Left colon (tissue), 2 donors: ENCODE measurements around the gene FOXN1. TPM values are rescaled to one million over a fixed set of nuclear protein-coding genes. Genes with fewer than 3 reads are reported as not detected.

Experiments
- ATAC-seq: fragments of 200-7000 bp; cut with Tn5 transposase; one replicate; pipeline ENCODE4 v1.9.1; 2020; ENCODE audit warnings: mild to moderate bottlenecking, moderate library complexity
- DNase-seq, 2 donors: peaks; one replicate each; pipeline ENCODE4 v3.0.0-alpha.2; 2020
- intact Hi-C, 2 donors: fragments of 100-400 bp; cut with DNase I in 1 of 2; cut with micrococcal nuclease in 1 of 2; formaldehyde crosslinking; loops; one replicate each; pipeline versions ENCODE4 v1.11.2 to v1.14.0; 2022; cut with DNase I, micrococcal nuclease
- total RNA-seq, 2 donors: library from RNA; stranded (reverse); fragmentation: NEBNext Ultra II Directional; extraction: Animal tissue kit (Norgen Biotek cat#: 25700); gene quantifications; one replicate each; pipeline ENCODE4 v1.2.1, GENCODE V29; 2021
- donor health status: DM: no; HTN: no; CAD: no.
- donor health status: DM: yes; HTN: yes; CAD: no.

Gene FOXN1
- total RNA-seq, 2 donors from 2014 or later = 0.36 to 0.64 TPM

- ATAC-seq = no peak
- intact Hi-C loops = no loop called here
- DNase-seq = no peak
Observed at GRCh38 chr17:28476076-28476865, 29.9 kb upstream of the FOXN1 start.

GRCh38 chr17:28477928-28478327 is 28.2 kb upstream of the FOXN1 start:
- DNase-seq = no peak
- ATAC-seq = no peak

GRCh38 chr17:28478712-28479615 is 27.2 kb upstream of the FOXN1 start:
- ATAC-seq (no peak), DNase-seq (no peak)
- intact Hi-C loops = no loop called here

More at GRCh38 chr17:28477928-28478327, 28.2 kb upstream of the FOXN1 start:
- intact Hi-C loops = no loop called here

DNA sequence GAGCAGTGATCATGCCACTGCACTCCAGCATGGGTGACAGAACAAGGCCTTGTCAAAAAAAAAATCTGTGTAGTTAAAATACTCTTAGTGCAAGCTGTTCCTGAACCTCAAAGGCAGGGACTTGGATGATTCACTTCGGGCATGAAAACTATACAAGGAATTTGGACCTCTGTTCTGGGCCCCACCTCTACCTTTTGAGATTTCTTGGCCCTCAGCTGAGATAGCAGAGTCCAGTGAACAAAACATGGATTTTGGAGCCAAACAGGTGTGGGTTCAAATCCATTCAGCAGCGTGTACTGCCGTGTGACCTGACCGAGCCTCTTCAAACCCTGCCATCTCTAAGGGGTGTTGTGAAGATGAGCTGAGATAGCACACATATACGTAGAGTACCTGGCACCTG is 25.9 kb upstream of the FOXN1 start:
- ATAC-seq (no peak), DNase-seq (no peak)
- intact Hi-C loops = no loop called here

GRCh38 chr17:28480799-28481571 is 25.2 kb upstream of the FOXN1 start:
- intact Hi-C loops = no loop called here
- DNase-seq = no peak
- no peak for ATAC-seq

GRCh38 chr17:28482551-28483199 is 23.5 kb upstream of the FOXN1 start:
- DNase-seq = peak; percentile 86 to 88
- ATAC-seq = peak; percentile 84
- intact Hi-C loops = no loop called here

- intact Hi-C loops = no loop called here
- ATAC-seq = no peak
Observed at GRCh38 chr17:28484296-28484695, 21.9 kb upstream of the FOXN1 start.

DNA sequence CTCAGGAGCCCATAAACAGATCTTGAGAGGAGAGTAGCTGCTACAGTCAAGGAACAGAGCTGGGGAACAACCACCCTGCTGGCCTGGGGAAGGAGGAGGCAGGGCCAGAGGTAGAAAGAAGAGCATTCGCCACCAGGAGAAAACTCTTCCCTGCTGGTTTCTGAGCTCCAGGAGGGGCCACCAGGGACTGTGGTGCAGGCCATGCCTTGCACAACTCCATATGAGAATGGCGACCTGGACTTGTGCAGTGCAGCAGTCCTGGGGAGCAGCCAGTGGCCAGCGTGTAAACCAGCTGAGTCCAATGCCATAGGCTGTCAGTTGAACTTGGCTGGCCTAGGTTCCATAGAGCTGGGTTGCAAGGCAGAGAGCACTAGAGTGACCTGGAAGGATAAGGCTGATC is 21.1 kb upstream of the FOXN1 start:
- intact Hi-C loops = no loop called here
- no peak for DNase-seq

More at GRCh38 chr17:28484296-28484695, 21.9 kb upstream of the FOXN1 start:
- DNase-seq = no peak

GRCh38 chr17:28487881-28488532 is 18.1 kb upstream of the FOXN1 start:
- intact Hi-C loops = no loop called here
- ATAC-seq = peak; percentile 68
- peak in 1 of 2 donors; percentile 36 for DNase-seq

More for the DNA sequence above, 21.1 kb upstream of the FOXN1 start:
- ATAC-seq = no peak

DNA sequence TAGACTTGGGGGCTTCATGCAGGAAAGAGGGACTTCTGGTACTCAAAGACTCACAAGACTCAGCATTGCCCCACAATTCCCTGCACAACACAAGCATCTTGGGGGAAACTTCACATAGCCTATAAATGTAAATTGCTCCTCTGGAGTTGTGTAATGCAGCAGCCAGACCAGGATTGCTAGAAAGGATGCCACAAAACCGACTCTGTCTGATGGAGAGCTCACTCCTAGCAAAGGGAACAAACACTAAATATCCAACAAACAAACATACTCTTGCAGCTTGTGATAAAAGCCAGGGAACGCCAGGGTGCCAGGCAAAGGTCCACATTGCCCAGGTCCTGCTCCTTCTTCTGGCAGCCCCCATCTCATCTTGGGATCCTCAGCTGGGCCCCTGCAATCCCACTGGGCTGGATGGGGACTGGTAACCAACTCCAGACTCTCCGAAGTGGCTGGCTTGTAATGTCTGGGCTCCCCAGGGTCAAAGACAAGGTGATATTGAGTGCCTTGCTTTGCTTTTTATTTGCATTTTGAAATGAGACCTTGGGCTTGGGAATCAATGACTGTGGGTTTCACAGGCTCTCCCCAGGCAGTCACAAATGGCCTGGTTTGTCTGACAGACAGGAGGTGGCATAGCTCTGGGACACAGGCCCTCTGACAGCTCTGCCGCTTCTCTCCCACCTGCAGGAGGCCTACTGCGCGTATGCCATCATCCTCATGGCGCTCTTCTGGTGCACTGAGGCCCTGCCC is 17.4 kb upstream of the FOXN1 start:
- DNase-seq = no peak
- intact Hi-C loops = no loop called here
- ATAC-seq = peak; percentile 26

GRCh38 chr17:28491286-28491685 is 14.9 kb upstream of the FOXN1 start:
- DNase-seq (no peak), ATAC-seq (no peak)
- intact Hi-C loops = loop anchor here in 1 of 2 donors (5.0 kb wide), 1 partner anchor 121 kb away; the partner anchor contains the start of gene RSKR

- intact Hi-C loops = loop anchor here in 1 of 2 donors (5.0 kb wide), 1 partner anchor 120 kb away; the partner anchor contains the start of gene RSKR
Observed at GRCh38 chr17:28491860-28492259, 14.3 kb upstream of the FOXN1 start.

DNA sequence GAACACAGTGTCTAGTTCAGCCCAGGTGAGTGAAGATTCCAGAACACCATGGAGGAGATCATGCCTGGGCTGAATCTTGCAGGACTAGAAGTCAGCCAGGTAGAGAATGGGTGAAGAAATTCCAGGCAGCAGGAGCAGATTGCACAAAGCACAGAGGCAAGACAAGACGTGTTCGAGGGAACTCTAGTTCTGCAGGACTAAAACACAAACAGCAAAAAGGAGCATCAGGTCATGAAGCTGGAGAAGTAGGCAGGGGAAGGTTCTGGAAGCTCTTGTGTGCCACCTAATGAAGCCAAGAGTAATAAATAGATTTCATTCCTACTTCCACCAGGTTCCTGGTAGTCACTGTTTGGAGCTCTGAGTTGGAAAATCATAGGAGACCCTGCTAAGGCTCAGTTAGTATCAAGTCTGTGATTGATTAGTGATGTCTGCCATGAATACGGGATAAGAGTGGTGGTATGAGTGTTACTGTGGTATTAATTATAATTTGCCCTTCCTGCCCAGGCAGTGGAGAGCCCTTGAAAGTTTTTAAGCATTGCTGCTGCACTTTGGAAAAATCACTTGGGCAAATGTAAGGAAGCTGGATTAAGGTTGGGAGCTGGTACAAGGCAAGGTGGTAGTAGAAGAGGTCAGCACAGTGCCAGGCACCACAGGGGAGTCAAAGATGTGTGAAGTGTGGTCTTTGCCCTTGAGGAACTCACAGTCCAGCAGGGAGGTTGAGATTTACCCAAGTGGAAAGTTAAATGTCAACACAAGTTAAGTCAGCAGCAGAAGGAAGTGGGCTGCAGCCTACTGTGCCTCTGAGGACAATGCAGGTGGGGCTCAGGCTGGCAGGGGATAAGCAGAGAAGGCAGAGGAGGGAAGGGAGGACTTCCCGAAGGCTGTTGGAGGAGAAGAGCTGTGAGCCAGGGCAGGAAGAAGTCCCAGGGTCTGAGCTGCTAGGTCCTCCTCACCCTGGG is 13.5 kb upstream of the FOXN1 start:
- ATAC-seq (no peak), DNase-seq (no peak)
- intact Hi-C loops = loop anchor here in 1 of 2 donors (5.0 kb wide), 1 partner anchor 120 kb away; the partner anchor contains the start of gene RSKR

More at GRCh38 chr17:28491860-28492259, 14.3 kb upstream of the FOXN1 start:
- ATAC-seq = no peak
- DNase-seq = no peak

- DNase-seq = no peak
- intact Hi-C loops = loop anchor here in 1 of 2 donors (5.0 kb wide), 1 partner anchor 119 kb away; the partner anchor contains the start of gene RSKR
- ATAC-seq = no peak
Observed at GRCh38 chr17:28493460-28493859, 12.7 kb upstream of the FOXN1 start.

DNA sequence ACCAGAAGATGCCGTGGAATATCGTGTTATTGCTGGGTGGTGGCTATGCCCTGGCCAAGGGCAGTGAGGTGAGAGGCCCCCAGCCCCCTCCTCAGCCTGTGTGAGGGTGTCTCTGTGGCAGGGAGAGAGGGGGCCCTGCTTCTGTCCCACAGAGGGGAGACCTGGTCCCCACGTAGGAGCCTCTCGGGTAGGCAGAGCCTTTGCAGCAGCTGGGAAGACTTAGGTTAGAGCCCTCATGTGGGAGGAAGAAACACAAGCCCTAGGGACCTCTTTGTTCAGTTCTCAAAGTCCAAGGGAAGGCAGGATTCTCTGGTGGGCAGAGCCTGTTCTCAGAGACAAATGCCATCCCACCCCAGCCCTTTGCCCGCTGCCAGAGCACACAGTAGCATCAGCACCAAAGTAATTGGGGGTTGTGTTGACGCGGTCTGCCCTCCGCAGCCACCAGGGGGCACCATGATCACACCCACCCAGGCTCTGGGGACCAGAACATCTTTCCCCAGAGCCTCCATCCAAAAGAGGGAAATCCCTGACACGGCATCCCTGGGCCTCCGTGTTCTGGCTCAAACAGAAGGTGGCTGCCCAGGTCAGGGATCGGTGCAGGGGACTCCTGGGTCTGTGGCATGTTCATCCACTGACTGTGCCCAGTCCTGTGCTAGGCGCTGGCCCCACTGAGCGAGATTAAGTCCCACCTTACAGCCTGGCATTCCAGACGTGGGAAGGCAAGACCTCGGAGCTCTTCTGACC is 11.5 kb upstream of the FOXN1 start:
- peak; percentile 39 for ATAC-seq
- DNase-seq = peak in 1 of 2 donors; percentile 82
- intact Hi-C loops = loop anchor here (5.0 kb wide), 2 partner anchors 38 to 118 kb away; partner anchors contain the start of gene RSKR (in 2 of the 2)
